GM19239 (cell line): ENCODE data around the gene CBLN4.

Experiments used
- DNase-seq: peaks from one replicate; pipeline ENCODE4 v3.0.0; 2011; ENCODE audit warnings: low spot score; ENCODE audit not compliant: insufficient read length
- FAIRE-seq: peaks from 2 replicates; lab custom pipeline; 2011; peaks lifted over from hg19 to GRCh38; lab: Jason Lieb, UNC

CBLN4 gene

GRCh38 chr20:55953201-55953600 is 52.1 kb downstream of the CBLN4 start:
- DNase-seq (no peak), FAIRE-seq (no peak)

GRCh38 chr20:55947701-55948100 is 57.6 kb downstream of the CBLN4 start:
- FAIRE-seq, result no peak

More at GRCh38 chr20:55947701-55948100, 57.6 kb downstream of the CBLN4 start:
- DNase-seq, result no peak
